Measurements from ENCODE around the gene LRMDA. TPM values are rescaled to one million over a fixed set of nuclear protein-coding genes. Genes with fewer than 3 reads are reported as not detected.

Gene LRMDA
- total RNA-seq, 1 donor: under 0.01 TPM

DNA sequence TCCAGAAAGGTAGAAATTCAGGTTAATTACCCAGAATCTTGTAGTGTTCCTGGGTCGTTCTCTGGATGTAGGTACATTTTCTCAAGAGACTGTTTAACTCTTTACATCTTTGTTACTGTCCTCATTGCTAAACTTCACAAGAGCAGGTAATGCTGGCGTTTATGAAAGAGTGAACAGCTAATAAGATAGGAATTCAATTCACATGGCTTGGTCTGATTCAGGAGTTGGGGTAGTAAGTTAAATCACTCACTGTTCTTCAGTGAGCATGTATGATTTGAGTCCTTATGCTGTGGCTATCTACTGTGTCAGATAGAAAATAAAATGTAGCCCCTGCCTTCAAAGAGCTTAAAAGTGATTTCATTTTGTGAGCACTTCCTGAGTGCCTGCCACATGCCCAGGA, 480.0 kb downstream of the LRMDA start:
- DNase-seq (ENCODE audit: low read depth): no peak
- TF ChIP-seq, protein P1, sequence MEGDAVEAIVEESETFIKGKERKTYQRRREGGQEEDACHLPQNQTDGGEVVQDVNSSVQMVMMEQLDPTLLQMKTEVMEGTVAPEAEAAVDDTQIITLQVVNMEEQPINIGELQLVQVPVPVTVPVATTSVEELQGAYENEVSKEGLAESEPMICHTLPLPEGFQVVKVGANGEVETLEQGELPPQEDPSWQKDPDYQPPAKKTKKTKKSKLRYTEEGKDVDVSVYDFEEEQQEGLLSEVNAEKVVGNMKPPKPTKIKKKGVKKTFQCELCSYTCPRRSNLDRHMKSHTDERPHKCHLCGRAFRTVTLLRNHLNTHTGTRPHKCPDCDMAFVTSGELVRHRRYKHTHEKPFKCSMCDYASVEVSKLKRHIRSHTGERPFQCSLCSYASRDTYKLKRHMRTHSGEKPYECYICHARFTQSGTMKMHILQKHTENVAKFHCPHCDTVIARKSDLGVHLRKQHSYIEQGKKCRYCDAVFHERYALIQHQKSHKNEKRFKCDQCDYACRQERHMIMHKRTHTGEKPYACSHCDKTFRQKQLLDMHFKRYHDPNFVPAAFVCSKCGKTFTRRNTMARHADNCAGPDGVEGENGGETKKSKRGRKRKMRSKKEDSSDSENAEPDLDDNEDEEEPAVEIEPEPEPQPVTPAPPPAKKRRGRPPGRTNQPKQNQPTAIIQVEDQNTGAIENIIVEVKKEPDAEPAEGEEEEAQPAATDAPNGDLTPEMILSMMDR (IDR thresholded peaks at IDR 0.05; ENCODE audit: insufficient read depth, low read depth, low read length): no peak
- H3K4me3 ChIP-seq (ENCODE audit: low read depth, low read length): no peak overlapping the region

DNA sequence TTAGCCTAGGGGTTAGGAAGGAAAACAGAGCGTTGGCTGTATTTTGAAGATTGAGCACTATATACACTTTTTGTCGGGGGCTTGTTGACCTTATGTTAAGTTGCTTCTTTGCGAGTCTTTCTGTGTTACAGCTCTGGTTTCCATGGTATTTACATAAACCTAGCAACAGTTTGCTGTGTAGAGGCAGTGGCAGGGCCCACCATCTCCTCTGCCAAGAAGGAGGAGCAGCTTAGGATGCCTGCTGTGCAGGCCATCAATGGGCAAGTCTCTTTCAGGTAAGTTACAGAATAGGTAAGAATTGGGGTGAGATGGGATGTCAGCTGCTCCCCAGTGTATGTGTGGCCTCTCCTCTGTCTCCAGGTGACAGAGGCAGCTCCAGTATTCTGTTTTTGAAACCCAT, 485.5 kb downstream of the LRMDA start:
- TF ChIP-seq, protein P1 (IDR thresholded peaks at IDR 0.05; ENCODE audit: insufficient read depth, low read depth, low read length): no peak
- no peak overlapping the region for H3K4me3 ChIP-seq (ENCODE audit: low read depth, low read length)
- DNase-seq (ENCODE audit: low read depth): no peak

DNA sequence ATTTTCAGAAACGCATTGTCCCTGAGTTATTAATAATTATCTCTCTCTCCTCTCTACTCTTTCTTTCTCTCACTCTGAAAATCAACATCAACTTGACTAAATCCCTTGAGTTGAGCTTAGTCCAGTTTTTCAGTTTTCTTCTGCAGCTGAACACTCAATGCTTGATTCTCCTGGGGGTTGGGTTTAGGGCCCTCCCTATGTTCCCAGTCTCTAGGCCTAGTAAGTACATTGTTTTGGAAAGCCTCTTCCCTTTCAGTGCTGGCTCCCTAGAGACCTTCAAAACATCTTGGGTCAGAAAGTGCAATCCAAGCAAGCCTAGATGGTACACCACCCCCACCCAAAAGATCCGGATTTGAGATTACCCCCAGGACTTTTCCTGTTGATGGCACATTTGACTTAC, 488.5 kb downstream of the LRMDA start:
- no peak overlapping the region for H3K4me3 ChIP-seq (ENCODE audit: low read depth, low read length)
- TF ChIP-seq, protein P1 (IDR thresholded peaks at IDR 0.05; ENCODE audit: insufficient read depth, low read depth, low read length): no peak
- no peak for DNase-seq (ENCODE audit: low read depth)

DNA sequence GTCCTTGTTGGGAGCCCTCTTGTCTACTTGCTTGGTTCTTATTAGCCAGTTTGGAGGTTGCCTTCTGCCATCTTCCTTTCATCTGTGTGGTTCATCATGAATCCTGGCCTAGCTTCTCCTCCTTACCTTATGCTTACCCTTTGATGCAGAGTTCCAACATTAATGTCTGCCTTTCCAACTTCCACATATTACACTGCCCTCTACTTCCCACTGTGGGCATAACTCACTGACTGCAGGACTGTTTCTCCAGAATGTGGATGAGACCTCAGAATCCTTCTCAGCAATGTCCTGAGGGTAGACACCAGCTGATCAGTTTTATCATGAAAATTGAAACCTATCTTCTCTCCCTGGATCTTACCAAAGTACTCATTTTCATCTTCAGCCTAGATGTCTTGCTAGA, 491.0 kb downstream of the LRMDA start:
- TF ChIP-seq, protein P1 (IDR thresholded peaks at IDR 0.05; ENCODE audit: insufficient read depth, low read depth, low read length): peak; percentile 38

DNA sequence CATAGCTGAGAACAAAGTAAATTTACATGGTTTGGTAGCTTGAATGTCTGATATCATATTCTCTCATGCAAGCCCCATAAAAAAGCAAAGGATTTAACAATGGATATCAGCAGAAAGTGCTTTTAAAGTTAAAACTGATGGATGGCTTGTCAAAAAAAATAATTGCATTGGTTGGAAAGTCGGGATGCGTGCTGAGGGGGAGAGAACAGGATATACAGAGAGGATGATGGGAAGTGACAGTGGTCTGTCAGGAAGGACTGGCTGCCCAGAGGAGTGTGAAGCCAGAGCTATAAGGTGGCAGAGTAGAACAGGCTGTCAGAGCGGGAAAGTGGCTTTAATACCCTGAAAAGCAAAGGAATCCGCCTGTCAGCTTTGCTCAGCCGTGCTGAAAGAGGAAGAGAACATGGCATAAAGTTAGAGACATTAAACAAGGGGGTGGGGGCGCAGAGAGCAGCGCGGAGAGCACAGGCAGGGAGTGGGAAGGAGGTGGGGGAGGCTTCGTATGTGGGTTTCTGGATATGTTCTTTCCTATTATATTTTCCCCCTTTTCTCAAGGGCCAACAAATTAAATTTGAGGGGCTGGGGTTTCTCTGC, 493.0 kb downstream of the LRMDA start:
- no peak overlapping the region for H3K4me3 ChIP-seq (ENCODE audit: low read depth, low read length)
- DNase-seq (ENCODE audit: low read depth): no peak
- TF ChIP-seq, protein P1 (IDR thresholded peaks at IDR 0.05; ENCODE audit: insufficient read depth, low read depth, low read length): no peak

More for the DNA sequence above, 491.0 kb downstream of the LRMDA start:
- H3K4me3 ChIP-seq (ENCODE audit: low read depth, low read length): no peak overlapping the region
- DNase-seq (ENCODE audit: low read depth): no peak

DNA sequence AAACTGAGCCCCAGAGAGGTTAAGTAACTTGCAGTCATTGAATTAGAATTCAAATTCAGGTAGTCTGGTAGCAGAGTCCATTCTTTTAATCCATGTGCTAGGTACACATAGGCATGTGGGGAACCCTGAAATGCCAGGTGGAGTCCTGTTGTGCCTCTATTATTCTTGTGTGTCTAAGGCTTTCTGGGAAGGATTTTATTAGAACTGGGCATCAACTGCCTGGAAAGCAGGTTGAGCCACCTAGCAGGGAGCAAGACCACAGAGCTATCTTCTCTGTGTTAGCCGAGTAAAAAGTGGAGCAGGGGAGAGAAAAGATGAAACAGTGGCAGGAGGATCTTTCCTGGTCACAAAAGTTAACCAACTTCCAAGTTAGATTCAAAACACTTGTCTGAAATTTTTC, 494.6 kb downstream of the LRMDA start:
- TF ChIP-seq, protein P1 (IDR thresholded peaks at IDR 0.05; ENCODE audit: insufficient read depth, low read depth, low read length): no peak

DNA sequence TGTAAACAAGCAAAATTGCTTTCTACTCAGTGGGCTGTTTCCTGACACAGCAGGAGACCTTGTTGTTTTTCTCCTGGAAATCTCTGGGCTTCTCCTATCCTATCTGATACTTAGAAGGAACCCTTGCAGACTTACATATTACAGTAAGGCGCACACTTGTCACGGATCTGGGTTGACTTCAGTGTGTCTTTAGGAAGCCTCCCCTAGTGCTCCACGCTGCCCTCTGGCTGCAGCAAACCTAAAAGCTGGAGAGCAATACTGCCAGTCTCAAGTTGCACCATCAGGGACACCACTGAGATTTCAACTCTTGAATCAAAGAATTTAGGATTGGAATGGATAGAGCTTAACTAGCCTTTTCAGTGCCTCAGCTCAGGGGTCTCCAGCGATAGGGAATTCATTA, 495.3 kb downstream of the LRMDA start:
- TF ChIP-seq, protein P1 (IDR thresholded peaks at IDR 0.05; ENCODE audit: insufficient read depth, low read depth, low read length): peak; percentile 61
- no peak overlapping the region for H3K4me3 ChIP-seq (ENCODE audit: low read depth, low read length)
- peak; percentile 39 for DNase-seq (ENCODE audit: low read depth)

More for the DNA sequence above, 494.6 kb downstream of the LRMDA start:
- H3K4me3 ChIP-seq (ENCODE audit: low read depth, low read length): no peak overlapping the region
- DNase-seq (ENCODE audit: low read depth): no peak

All from fibroblast of villous mesenchyme (primary cell).